KOPT-K1 (cell line): Measurements from ENCODE around the gene BCAS3.

Experiments
- H3K27ac ChIP-seq: fragments of 200-600 bp; sonication (generic); 2 replicates; pipeline ENCODE4 v1.5.1; 2016; ENCODE audit warnings: antibody characterized with exemption, mild to moderate bottlenecking, low read depth, low read length; ENCODE audit not compliant: poor library complexity, severe bottlenecking
- H3K36me3 ChIP-seq: fragments of 200-600 bp; sonication (generic); 2 replicates; pipeline ENCODE4 v1.5.1; 2017; ENCODE audit warnings: antibody characterized with exemption, mild to moderate bottlenecking, low read length, moderate library complexity; ENCODE audit not compliant: insufficient read depth
- H3K9me3 ChIP-seq: fragments of 200-600 bp; sonication (generic); 2 replicates; pipeline ENCODE4 v1.5.1; 2017; ENCODE audit warnings: antibody characterized with exemption, low read length, mild to moderate bottlenecking; ENCODE audit not compliant: insufficient read depth, poor library complexity, severe bottlenecking

Gene BCAS3

GRCh38 chr17:61063528-61063927, 385.9 kb downstream of the BCAS3 start:
- Histone ChIP-seq H3K36me3 (no peaks in the 10 kb centered on the region), H3K9me3 (no peaks in the 10 kb centered on the region), H3K27ac (no peak overlapping the region)

GRCh38 chr17:61064087-61064951, 386.7 kb downstream of the BCAS3 start:
- Histone ChIP-seq H3K9me3 (no peaks in the 10 kb centered on the region), H3K36me3 (no peaks in the 10 kb centered on the region), H3K27ac (no peak overlapping the region)

GRCh38 chr17:61065263-61065773, 387.7 kb downstream of the BCAS3 start:
- Histone ChIP-seq H3K9me3 (no peaks in the 10 kb centered on the region), H3K27ac (no peak overlapping the region), H3K36me3 (no peaks in the 10 kb centered on the region)

- no peaks in the 10 kb centered on the region for H3K9me3 ChIP-seq
- H3K27ac ChIP-seq = no peak overlapping the region
- H3K36me3 ChIP-seq = no peaks in the 10 kb centered on the region
Observed at GRCh38 chr17:61066062-61066461, 388.4 kb downstream of the BCAS3 start.

GRCh38 chr17:61070649-61071048, 393.0 kb downstream of the BCAS3 start:
- no peaks in the 10 kb centered on the region for H3K9me3 ChIP-seq
- no peaks in the 10 kb centered on the region for H3K36me3 ChIP-seq
- H3K27ac ChIP-seq = no peak overlapping the region

GRCh38 chr17:61072648-61073047, 395.0 kb downstream of the BCAS3 start:
- H3K27ac ChIP-seq = no peak overlapping the region
- H3K36me3 ChIP-seq = no peaks in the 10 kb centered on the region
- H3K9me3 ChIP-seq = no peaks in the 10 kb centered on the region

GRCh38 chr17:61073131-61073530, 395.5 kb downstream of the BCAS3 start:
- no peaks in the 10 kb centered on the region for H3K36me3 ChIP-seq

GRCh38 chr17:61073799-61074513, 396.3 kb downstream of the BCAS3 start:
- Histone ChIP-seq H3K36me3 (no peaks in the 10 kb centered on the region), H3K27ac (no peak overlapping the region), H3K9me3 (no peaks in the 10 kb centered on the region)

More at GRCh38 chr17:61073131-61073530, 395.5 kb downstream of the BCAS3 start:
- Histone ChIP-seq H3K27ac (no peak overlapping the region), H3K9me3 (no peaks in the 10 kb centered on the region)

GRCh38 chr17:61075988-61076387, 398.3 kb downstream of the BCAS3 start:
- H3K27ac ChIP-seq = no peak overlapping the region
- H3K36me3 ChIP-seq = no peaks in the 10 kb centered on the region
- H3K9me3 ChIP-seq = no peaks in the 10 kb centered on the region

GRCh38 chr17:61076621-61077031, 399.0 kb downstream of the BCAS3 start:
- Histone ChIP-seq H3K27ac (no peak overlapping the region), H3K36me3 (no peaks in the 10 kb centered on the region), H3K9me3 (no peaks in the 10 kb centered on the region)

GRCh38 chr17:61081959-61082358, 404.3 kb downstream of the BCAS3 start:
- H3K9me3 ChIP-seq = no peaks in the 10 kb centered on the region
- no peak overlapping the region for H3K27ac ChIP-seq
- H3K36me3 ChIP-seq = no peaks in the 10 kb centered on the region

- Histone ChIP-seq H3K9me3 (no peaks in the 10 kb centered on the region), H3K27ac (no peak overlapping the region), H3K36me3 (no peaks in the 10 kb centered on the region)
Observed at GRCh38 chr17:61084260-61084659, 406.6 kb downstream of the BCAS3 start.

- no peak overlapping the region for H3K27ac ChIP-seq
- peaks cover 4% of the 10 kb centered on the region for H3K9me3 ChIP-seq
- H3K36me3 ChIP-seq = no peaks in the 10 kb centered on the region
Observed at GRCh38 chr17:61087024-61087423, 409.4 kb downstream of the BCAS3 start.

- H3K36me3 ChIP-seq = no peaks in the 10 kb centered on the region
- no peak overlapping the region for H3K27ac ChIP-seq
- peaks cover 17% of the 10 kb centered on the region for H3K9me3 ChIP-seq
Observed at GRCh38 chr17:61088556-61088955, 410.9 kb downstream of the BCAS3 start.

- H3K27ac ChIP-seq = no peak overlapping the region
- peaks cover 17% of the 10 kb centered on the region for H3K9me3 ChIP-seq
- no peaks in the 10 kb centered on the region for H3K36me3 ChIP-seq
Observed at GRCh38 chr17:61091096-61091495, 413.4 kb downstream of the BCAS3 start.
